ENCODE results near the gene FXYD7. TPM values are rescaled to one million over a fixed set of nuclear protein-coding genes. Genes with fewer than 3 reads are reported as not detected.

Gene FXYD7, protein sequence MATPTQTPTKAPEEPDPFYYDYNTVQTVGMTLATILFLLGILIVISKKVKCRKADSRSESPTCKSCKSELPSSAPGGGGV
- total RNA-seq (10 to 100 TPM in 4 of 5 donors, 1 to 10 TPM in 1; 8.8 to 24.0 (median 12.6) TPM), total RNA-seq (0.06 to 6.3 (median 3.5) reads per million in 29 experiments)
- total RNA-seq (2013), result 3.7 TPM

DNA sequence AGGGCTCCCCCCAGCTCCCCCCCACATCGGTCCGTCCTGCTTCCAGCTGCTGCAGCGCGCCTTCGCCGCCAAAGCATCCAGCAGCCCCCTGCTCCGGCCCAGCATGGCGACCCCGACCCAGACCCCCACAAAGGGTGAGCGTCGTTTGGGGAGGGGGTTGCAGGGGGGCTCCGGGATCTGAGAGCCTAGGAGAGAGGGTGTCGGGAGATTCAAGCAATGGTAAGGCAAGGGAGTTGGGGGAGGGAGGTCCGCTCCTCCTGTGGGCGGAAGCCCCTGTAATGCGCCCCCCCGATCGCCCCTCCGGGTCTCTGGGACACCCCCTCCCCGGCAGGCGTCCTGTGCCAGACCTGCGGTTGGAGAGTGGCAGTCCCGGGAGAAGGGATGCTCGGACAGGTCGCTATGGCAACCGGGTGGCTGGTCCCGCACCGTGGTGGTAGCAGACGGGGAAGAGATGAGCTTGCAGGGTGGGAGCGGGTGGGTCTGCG lies at the start of gene FXYD7:
TSS of gene FXYD7 (plus strand) at position 25 of the 485 bp plus-strand sequence. CDS start at position 104, 79 bp downstream.
- H3K36me3 ChIP-seq (ENCODE audit: control insufficient read depth in 2 of 2, extremely low read depth in 1 of 2, insufficient read depth in 1 of 2, low read length in 1 of 2), result no peaks in the 10 kb centered on the region
- peak within 1 kb of the TSS; percentile 81 to 85 (median 83) for H3K4me3 Mint-ChIP-seq
- H3K4me3 ChIP-seq (ENCODE audit: control insufficient read depth in 1 of 2, extremely low read depth in 1 of 2, low read length in 1 of 2), result peak within 1 kb of the TSS; percentile 35 to 46
- H3K27ac Mint-ChIP-seq, result peak within 1 kb of the TSS; percentile 59
- H3K4me1 Mint-ChIP-seq, result peaks cover 35 to 41% (median 40%) of the 10 kb centered on the region in 3 donors
- ATAC-seq (replicated peaks in 1 of 4), result no peak
- H3K36me3 Mint-ChIP-seq, result no peaks in the 10 kb centered on the region
- no peaks in the 10 kb centered on the region for H3K9me3 Mint-ChIP-seq
- peaks cover 13 to 50% of the 10 kb centered on the region in 2 experiments for H3K4me1 ChIP-seq (ENCODE audit: control insufficient read depth in 1 of 2, extremely low read depth in 1 of 2, insufficient read depth in 2 of 2, low read length in 2 of 2)
- peaks cover 0 to 3% of the 10 kb centered on the region in 2 donors for H3K27me3 Mint-ChIP-seq
- peaks cover 0 to 29% of the 10 kb centered on the region in 2 experiments for H3K27me3 ChIP-seq (replicated peaks in 1 of 2; ENCODE audit: control insufficient read depth in 2 of 2, extremely low read depth in 1 of 2, insufficient read depth in 2 of 2, low read length in 1 of 2)
- WGBS (ENCODE audit: insufficient coverage), result 14% methylated on average over 21 of the region's 31 CpGs
- ChIA-PET POLR2A (interaction anchor here in 1 of 2 donors (0.6 kb wide), 1 partner anchor 131 kb away, joined by 4 read pairs; no protein-coding TSS in a partner anchor), CTCF (interaction anchor here (0.6 to 1.8 kb wide), 5 partner anchors 11 to 136 kb away, joined by 3 to 6 read pairs (median 5); partner anchors contain the start of gene FXYD5 (in 1 of the 2))
- peak in 2 of 35 experiments; percentile 26 to 37 for DNase-seq
- H3K27ac ChIP-seq (ENCODE audit: low read length), result peak within 1 kb of the TSS; percentile 38
- no peaks in the 10 kb centered on the region for H3K9me3 ChIP-seq

DNA sequence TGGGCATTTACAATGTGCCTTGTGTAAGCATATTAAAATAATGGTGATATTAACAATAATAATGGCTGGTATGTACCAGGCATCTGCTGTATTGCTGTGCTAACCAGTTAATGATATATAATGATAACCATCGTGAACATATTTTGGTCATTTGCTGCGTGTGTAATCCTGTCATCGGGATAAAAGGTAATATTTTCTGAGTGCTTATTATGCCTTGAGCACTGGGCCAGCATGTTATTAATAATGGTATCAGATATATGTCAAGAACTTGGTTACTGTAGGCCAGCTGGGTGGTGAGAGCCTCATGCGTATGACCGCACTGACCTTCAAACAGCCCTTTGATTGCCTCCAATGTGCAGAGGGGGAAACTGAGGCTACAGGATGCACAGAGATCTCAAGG lies 49.6 kb upstream of the FXYD7 start:
- Mint-ChIP-seq H3K27ac (no peak overlapping the region), H3K36me3 (no peaks in the 10 kb centered on the region), H3K4me3 (no peak overlapping the region), H3K4me1 (peaks cover 0 to 4% (median 4%) of the 10 kb centered on the region in 3 donors), H3K9me3 (no peaks in the 10 kb centered on the region), H3K27me3 (peaks cover 4 to 9% of the 10 kb centered on the region in 2 donors)
- H3K27me3 ChIP-seq (replicated peaks in 1 of 2; ENCODE audit: control insufficient read depth in 2 of 2, extremely low read depth in 1 of 2, insufficient read depth in 2 of 2, low read length in 1 of 2), result peaks cover 2 to 27% of the 10 kb centered on the region in 2 experiments
- no peak overlapping the region for H3K4me3 ChIP-seq (ENCODE audit: control insufficient read depth in 1 of 2, extremely low read depth in 1 of 2, low read length in 1 of 2)
- no peaks in the 10 kb centered on the region for H3K36me3 ChIP-seq (ENCODE audit: control insufficient read depth in 2 of 2, extremely low read depth in 1 of 2, insufficient read depth in 1 of 2, low read length in 1 of 2)
- POLR2A ChIA-PET, result no interaction called here
- ATAC-seq (replicated peaks in 1 of 4) (no peak), DNase-seq (no peak)
- no peak overlapping the region for H3K27ac ChIP-seq (ENCODE audit: low read length)
- CTCF ChIA-PET, result interaction anchor here in 1 of 2 donors (0.6 kb wide), 1 partner anchor 955 kb away, joined by 3 read pairs; no protein-coding TSS in a partner anchor
- 96% methylated on average over 5 of the region's 5 CpGs for WGBS (ENCODE audit: insufficient coverage)
- no peaks in the 10 kb centered on the region for H3K9me3 ChIP-seq
- H3K4me1 ChIP-seq (ENCODE audit: control insufficient read depth in 1 of 2, extremely low read depth in 1 of 2, insufficient read depth in 2 of 2, low read length in 2 of 2), result peaks cover 0 to 8% of the 10 kb centered on the region in 2 experiments

DNA sequence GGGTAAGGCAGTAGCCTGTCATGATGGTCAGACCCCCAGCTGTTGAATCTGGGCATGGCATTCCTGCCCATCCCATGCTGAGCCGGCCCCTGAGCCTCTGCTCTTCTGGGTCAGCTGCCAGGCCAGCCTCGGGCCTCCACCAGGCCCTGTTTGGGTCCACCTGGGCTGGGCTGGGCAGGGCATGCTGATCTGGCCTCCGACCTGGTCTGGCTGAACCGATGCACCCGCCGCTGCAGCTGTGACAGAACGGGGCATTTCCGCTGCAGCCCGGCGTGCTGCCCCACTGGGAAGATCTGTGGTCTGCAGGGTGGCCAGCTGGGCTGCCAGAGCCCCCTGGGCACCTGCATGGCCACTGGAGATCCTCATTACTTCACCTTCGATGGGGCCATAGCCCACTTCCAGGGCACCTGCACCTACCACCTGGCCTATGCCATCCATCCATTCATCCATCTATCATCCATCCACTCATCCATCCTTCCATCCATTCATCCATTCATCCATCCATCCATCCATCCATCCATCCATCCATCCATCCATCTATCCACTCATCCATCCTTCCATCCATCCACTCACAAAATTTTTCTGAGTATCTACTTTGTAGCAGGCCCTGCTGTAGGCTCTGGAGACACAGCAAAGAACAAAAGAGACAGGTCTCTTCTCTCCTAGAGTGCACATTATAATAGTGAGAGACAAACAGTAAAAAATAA lies 49.0 kb upstream of the FXYD7 start:
- H3K36me3 ChIP-seq (ENCODE audit: control insufficient read depth in 2 of 2, extremely low read depth in 1 of 2, insufficient read depth in 1 of 2, low read length in 1 of 2), result no peaks in the 10 kb centered on the region
- no peak overlapping the region for H3K4me3 Mint-ChIP-seq
- no peaks in the 10 kb centered on the region for H3K9me3 Mint-ChIP-seq
- H3K4me3 ChIP-seq (ENCODE audit: control insufficient read depth in 1 of 2, extremely low read depth in 1 of 2, low read length in 1 of 2), result no peak overlapping the region
- no peak for ATAC-seq (replicated peaks in 1 of 4)
- DNase-seq, result no peak
- ChIA-PET POLR2A (no interaction called here), CTCF (interaction anchor here in 1 of 2 donors (0.5 kb wide), 1 partner anchor 99 kb away, joined by 6 read pairs; no protein-coding TSS in a partner anchor)
- peaks cover 4 to 9% of the 10 kb centered on the region in 2 donors for H3K27me3 Mint-ChIP-seq
- 71% methylated on average over 11 of the region's 11 CpGs for WGBS (ENCODE audit: insufficient coverage)
- H3K27me3 ChIP-seq (replicated peaks in 1 of 2; ENCODE audit: control insufficient read depth in 2 of 2, extremely low read depth in 1 of 2, insufficient read depth in 2 of 2, low read length in 1 of 2), result peaks cover 2 to 22% of the 10 kb centered on the region in 2 experiments
- H3K9me3 ChIP-seq, result no peaks in the 10 kb centered on the region
- peaks cover 0 to 4% (median 4%) of the 10 kb centered on the region in 3 donors for H3K4me1 Mint-ChIP-seq
- H3K27ac ChIP-seq (ENCODE audit: low read length), result no peak overlapping the region
- peaks cover 0 to 8% of the 10 kb centered on the region in 2 experiments for H3K4me1 ChIP-seq (ENCODE audit: control insufficient read depth in 1 of 2, extremely low read depth in 1 of 2, insufficient read depth in 2 of 2, low read length in 2 of 2)
- no peaks in the 10 kb centered on the region for H3K36me3 Mint-ChIP-seq
- H3K27ac Mint-ChIP-seq, result no peak overlapping the region

DNA sequence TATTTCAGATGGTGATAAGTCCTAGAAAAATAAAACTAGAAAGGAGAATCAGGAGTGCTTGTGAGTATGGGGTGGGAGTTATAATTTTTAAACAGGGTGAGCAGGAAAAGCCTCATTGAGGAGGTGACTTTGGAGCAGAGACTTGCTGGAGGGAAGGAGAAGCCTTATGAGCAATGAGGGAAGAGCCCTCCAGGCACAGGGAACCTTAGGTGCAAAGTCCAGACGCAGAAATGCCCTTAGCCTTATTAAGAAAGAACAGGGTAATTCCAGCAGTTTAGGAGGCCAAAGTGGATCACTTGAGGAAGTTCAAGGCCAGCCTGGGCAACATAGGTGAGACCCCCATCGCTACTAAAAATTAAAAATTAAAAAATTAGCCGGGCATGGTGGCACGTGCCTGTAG lies 48.4 kb upstream of the FXYD7 start:
- Histone ChIP-seq H3K36me3 (ENCODE audit: control insufficient read depth in 2 of 2, extremely low read depth in 1 of 2, insufficient read depth in 1 of 2, low read length in 1 of 2) (no peaks in the 10 kb centered on the region), H3K4me1 (ENCODE audit: control insufficient read depth in 1 of 2, extremely low read depth in 1 of 2, insufficient read depth in 2 of 2, low read length in 2 of 2) (peaks cover 0 to 8% of the 10 kb centered on the region in 2 experiments), H3K27me3 (replicated peaks in 1 of 2; ENCODE audit: control insufficient read depth in 2 of 2, extremely low read depth in 1 of 2, insufficient read depth in 2 of 2, low read length in 1 of 2) (peaks cover 2 to 24% of the 10 kb centered on the region in 2 experiments), H3K9me3 (no peaks in the 10 kb centered on the region), H3K4me3 (ENCODE audit: control insufficient read depth in 1 of 2, extremely low read depth in 1 of 2, low read length in 1 of 2) (no peak overlapping the region), H3K27ac (ENCODE audit: low read length) (no peak overlapping the region)
- WGBS (ENCODE audit: insufficient coverage), result 91% methylated on average over 4 of the region's 4 CpGs
- no peak for ATAC-seq (replicated peaks in 1 of 4)
- CTCF ChIA-PET, result interaction anchor here in 1 of 2 donors (0.5 kb wide), 1 partner anchor 99 kb away, joined by 6 read pairs; no protein-coding TSS in a partner anchor
- DNase-seq, result no peak
- Mint-ChIP-seq H3K4me3 (no peak overlapping the region), H3K27ac (no peak overlapping the region), H3K4me1 (peaks cover 0 to 4% (median 4%) of the 10 kb centered on the region in 3 donors), H3K9me3 (no peaks in the 10 kb centered on the region), H3K27me3 (peaks cover 4 to 9% of the 10 kb centered on the region in 2 donors), H3K36me3 (no peaks in the 10 kb centered on the region)
- POLR2A ChIA-PET, result no interaction called here

DNA sequence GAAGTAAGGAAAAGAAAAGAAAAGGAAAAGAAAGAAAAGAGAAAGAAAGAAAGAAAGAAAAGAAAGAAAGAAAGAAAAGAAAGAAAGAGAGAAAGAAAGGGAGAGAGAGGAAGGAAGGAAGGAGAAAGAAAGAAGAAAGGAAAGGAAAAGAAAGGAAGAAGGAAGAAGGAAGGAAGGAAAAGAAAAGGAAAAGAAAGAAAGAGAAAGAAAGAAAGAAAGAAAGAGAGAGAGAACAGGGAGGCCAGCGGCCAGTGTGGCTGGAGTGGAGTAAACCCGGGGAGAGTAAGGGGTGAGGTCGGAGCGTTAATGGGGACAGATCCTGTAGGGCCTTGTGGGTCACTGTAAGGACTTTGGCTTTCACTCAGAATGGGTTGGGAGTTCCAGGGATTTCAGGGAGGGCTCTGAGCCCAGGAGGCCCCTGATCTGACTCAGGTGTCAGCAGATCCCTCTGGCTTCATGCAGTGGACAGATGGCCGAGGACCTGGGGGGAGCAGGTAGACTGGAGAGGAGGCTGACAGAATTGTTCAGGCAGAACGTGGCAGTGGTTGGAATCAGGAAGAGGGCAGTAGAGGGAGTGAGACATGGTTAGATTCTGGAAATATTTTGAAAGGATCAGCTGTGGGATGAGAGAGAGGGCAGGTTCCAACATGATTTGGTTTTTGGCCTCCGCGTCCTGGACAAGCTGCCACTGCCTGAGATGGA lies 47.2 kb upstream of the FXYD7 start:
- Histone ChIP-seq H3K36me3 (ENCODE audit: control insufficient read depth in 2 of 2, extremely low read depth in 1 of 2, insufficient read depth in 1 of 2, low read length in 1 of 2) (no peaks in the 10 kb centered on the region), H3K27me3 (replicated peaks in 1 of 2; ENCODE audit: control insufficient read depth in 2 of 2, extremely low read depth in 1 of 2, insufficient read depth in 2 of 2, low read length in 1 of 2) (peaks cover 2 to 15% of the 10 kb centered on the region in 2 experiments), H3K9me3 (no peaks in the 10 kb centered on the region), H3K4me3 (ENCODE audit: control insufficient read depth in 1 of 2, extremely low read depth in 1 of 2, low read length in 1 of 2) (no peak overlapping the region), H3K4me1 (ENCODE audit: control insufficient read depth in 1 of 2, extremely low read depth in 1 of 2, insufficient read depth in 2 of 2, low read length in 2 of 2) (peaks cover 0 to under 1% of the 10 kb centered on the region in 2 experiments), H3K27ac (ENCODE audit: low read length) (no peak overlapping the region)
- Mint-ChIP-seq H3K9me3 (no peaks in the 10 kb centered on the region), H3K36me3 (no peaks in the 10 kb centered on the region), H3K27ac (no peak overlapping the region), H3K4me1 (no peaks in the 10 kb centered on the region), H3K4me3 (no peak overlapping the region), H3K27me3 (peaks cover 2 to 4% of the 10 kb centered on the region in 2 donors)
- WGBS (ENCODE audit: insufficient coverage), result 88% methylated on average over 6 of the region's 8 CpGs
- ATAC-seq (replicated peaks in 1 of 4) (no peak), DNase-seq (no peak)
- CTCF ChIA-PET, result no interaction called here
- POLR2A ChIA-PET, result no interaction called here

DNA sequence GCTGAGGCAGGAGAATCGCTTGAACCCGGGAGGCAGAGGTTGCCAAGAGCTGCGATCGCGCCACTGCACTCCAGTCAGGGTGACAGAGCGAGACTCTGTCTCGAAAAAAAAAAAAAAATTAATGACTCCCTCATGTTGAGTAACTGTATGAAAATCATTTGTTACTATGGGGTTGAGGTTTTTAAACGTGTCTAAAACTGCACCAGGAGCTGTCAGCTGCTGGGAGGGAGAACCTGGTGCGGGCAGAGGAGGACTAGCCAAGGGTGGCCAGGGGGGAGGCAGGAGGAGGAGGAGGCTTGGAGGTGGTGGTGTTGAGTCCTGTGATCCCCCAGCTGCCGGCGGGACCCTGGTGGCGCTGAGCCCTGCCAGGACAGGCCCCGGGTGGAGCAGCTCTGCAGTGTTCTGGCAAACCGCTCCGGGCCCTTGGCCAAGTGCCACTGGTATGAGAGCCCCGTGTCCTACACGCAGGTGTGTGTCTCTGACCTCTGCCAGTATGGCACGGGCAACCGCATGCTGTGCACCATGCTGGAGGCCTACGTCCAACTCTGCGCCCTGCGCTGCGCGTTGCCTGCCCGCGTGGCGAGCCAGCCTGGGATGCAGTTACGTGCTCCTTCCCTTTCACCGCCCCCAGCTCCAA lies 44.5 kb upstream of the FXYD7 start:
- ChIA-PET POLR2A (no interaction called here), CTCF (no interaction called here)
- H3K4me3 Mint-ChIP-seq, result no peak overlapping the region
- H3K36me3 Mint-ChIP-seq, result no peaks in the 10 kb centered on the region
- peaks cover 0 to 3% of the 10 kb centered on the region in 2 experiments for H3K27me3 ChIP-seq (replicated peaks in 1 of 2; ENCODE audit: control insufficient read depth in 2 of 2, extremely low read depth in 1 of 2, insufficient read depth in 2 of 2, low read length in 1 of 2)
- no peaks in the 10 kb centered on the region for H3K4me1 ChIP-seq (ENCODE audit: control insufficient read depth in 1 of 2, extremely low read depth in 1 of 2, insufficient read depth in 2 of 2, low read length in 2 of 2)
- ATAC-seq (replicated peaks in 1 of 4) (no peak), DNase-seq (no peak)
- peaks cover 0 to 4% of the 10 kb centered on the region in 2 donors for H3K27me3 Mint-ChIP-seq
- no peaks in the 10 kb centered on the region for H3K9me3 Mint-ChIP-seq
- no peak overlapping the region for H3K4me3 ChIP-seq (ENCODE audit: control insufficient read depth in 1 of 2, extremely low read depth in 1 of 2, low read length in 1 of 2)
- H3K9me3 ChIP-seq, result no peaks in the 10 kb centered on the region
- no peaks in the 10 kb centered on the region for H3K4me1 Mint-ChIP-seq
- WGBS (ENCODE audit: insufficient coverage), result 92% methylated on average over 28 of the region's 29 CpGs
- H3K27ac ChIP-seq (ENCODE audit: low read length), result no peak overlapping the region
- H3K36me3 ChIP-seq (ENCODE audit: control insufficient read depth in 2 of 2, extremely low read depth in 1 of 2, insufficient read depth in 1 of 2, low read length in 1 of 2), result no peaks in the 10 kb centered on the region
- no peak overlapping the region for H3K27ac Mint-ChIP-seq
